HK-2 (cell line): ENCODE results near the gene MYRFL.
A peak's percentile ranks its signal among the peaks of the same experiment; 100 is the strongest.
"Not testable (repeated sequence)": the region's sequence is repeated elsewhere in the genome, so short reads cannot be mapped to it uniquely, and the experiment has no call there.

Experiments
- DNase-seq: peaks from one replicate; pipeline ENCODE4 v3.0.0-alpha.2; 2018; ENCODE audit not compliant: unreplicated experiment

Gene MYRFL

DNA sequence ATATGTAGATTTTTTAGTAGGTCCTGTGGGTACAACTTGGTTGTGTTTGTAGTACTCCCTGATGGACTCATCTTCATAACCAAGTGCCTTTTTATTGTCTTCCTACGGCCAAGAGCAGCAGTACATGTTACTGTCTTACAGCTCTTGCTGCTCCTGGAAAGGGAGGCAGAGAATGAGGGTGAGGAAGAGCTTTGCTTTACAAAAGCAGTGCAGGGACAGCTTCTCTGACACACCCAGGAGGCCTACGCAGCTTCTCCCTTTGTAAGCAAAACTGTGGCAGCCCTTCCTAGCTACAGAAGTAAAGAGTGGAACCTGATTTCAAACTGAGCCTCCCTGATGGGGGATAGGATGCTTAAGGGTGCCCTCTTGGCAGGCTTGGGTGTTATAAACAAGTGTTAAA is 18.6 kb downstream of the MYRFL start:
- no peak for DNase-seq

DNA sequence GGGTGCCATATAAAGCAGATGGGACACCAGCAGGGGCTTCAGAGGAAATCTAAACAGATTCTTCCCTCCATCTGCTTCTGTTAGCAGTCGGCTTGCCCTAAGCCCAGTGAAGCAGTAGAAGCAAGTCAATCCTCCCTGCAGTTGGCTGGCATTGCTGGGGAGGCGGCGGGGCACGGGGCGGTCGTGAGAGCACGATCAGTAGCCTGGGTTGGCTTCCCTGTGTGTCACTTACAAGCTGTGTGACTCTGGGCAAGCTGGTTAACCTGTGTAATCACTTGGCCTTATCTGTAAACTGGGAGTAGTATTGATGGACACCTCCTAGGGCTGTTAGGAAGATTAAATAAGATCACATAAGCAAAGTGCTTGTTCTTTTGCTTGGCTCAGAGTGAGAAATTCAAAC is 19.4 kb downstream of the MYRFL start:
- no peak for DNase-seq

DNA sequence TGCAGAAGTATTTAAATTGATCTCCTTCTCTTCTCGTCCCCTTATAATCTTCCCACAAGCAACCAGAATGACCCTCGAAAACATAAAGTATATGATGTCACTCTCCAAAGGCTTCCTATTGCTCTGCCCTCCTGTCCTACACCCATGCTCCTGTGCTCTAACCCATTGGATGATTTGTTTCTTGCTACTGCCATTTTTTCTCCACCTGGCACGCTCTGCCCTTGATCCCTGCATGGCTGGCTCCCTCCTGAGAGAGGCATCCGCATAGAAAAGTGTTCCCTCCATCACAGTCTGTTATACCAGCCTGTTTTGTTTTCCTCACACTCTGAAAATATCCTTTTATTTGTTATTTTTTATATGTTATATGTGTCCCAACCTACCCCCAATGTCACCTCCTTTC is 19.8 kb downstream of the MYRFL start:
- no peak for DNase-seq

DNA sequence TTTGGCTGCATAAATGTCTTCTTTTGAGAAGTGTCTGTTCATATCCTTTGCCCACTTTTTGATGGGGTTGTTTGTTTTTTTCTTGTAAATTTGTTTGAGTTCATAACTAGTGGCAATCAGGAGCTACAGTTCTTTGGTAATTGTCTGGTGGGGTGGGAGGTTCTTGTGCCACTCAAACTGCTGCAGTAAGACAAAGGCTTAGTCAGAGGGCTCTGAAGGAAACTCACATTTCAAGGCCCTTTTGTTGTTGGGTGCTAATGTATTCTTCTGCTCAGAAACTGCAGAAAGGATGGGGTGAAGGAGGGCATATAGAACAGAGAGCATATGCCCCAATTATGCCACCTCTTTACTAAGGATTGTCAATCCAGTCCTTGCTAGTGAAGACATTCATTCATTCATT is 21.9 kb downstream of the MYRFL start:
- DNase-seq, result no peak

DNA sequence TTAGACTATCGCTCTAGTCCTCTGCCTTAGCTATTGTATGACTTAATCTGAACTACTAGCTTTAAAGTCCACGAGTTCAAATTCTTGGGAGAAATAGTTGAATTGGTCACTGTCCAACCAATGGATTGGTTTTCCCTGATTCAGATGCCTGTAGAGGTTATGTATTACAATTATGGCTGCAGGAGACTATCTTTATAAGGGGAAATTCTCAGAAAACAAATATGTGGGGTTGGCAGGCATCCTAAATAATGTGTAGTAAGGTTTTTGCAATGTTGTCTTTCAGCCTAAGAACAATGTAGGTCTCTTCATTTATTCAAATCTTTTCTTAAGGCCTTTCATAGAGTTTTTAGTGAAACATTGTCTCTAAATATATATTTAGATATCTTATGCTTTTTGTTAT is 26.9 kb downstream of the MYRFL start:
- no peak for DNase-seq

DNA sequence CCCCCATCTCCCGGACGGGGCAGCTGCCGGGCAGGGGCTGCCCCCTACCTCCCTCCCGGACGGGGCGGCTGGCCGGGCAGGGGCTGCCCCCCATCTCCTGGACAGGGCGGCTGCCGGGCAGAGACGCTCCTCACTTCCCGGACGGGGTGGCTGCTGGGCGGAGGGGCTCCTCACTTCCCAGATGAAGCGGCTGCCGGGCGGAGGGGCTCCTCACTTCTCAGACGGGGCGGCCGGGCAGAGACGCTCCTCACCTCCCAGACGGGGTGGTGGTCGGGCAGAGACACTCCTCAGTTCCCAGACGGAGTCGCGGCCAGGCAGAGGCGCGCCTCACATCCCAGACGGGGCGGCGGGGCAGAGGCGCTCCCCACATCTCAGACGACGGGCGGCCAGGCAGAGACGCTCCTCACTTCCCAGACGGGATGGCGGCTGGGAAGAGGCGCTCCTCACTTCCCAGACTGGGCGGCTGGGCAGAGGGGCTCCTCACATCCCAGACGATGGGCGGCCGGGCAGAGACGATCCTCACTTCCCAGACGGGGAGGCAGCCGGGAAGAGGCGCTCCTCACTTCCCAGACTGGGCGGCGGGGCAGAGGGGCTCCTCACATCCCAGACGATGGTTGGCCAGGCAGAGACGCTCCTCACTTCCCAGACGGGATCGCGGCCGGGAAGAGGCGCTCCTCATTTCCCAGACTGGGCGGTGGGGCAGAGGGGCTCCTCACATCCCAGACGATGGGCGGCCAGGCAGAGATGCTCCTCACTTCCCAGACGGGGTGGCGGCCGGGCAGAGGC is 28.3 kb downstream of the MYRFL start:
- DNase-seq, result not testable (repeated sequence)

DNA sequence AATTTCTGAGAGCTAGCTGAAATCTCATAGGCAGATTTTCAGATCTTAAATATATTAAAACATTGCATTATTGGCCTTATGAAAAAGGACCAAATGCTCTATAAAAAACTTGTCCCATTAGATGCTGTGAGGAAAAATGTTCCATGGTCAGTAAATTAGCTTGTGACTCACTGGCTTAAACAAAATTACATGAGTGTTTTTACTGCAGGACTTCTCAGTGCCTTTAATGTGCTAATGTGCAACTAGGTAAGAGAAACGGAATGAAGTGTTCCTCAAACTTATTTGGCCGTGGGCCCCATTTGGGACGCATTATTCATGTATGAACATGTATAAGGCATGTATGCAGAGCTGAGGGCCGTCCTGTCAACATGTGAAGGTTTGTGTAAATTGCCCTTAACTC is 41.7 kb downstream of the MYRFL start:
- DNase-seq, result no peak

DNA sequence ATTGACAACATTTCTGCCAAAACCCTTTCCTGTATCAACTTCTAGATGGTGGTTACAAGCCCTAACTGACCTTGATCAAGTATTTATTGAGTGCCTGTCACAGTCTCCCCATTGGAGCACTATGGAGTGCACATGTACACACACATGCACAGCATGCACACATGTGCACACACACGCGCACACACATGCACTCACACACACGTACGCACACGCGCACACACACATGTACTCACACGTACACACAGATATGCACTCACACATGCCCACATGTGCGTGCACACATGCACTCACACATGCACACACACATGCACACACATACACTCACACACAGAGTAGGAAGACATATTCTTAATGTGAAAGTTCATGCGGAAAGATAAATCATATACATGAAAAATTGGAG is 43.7 kb downstream of the MYRFL start:
- no peak for DNase-seq

DNA sequence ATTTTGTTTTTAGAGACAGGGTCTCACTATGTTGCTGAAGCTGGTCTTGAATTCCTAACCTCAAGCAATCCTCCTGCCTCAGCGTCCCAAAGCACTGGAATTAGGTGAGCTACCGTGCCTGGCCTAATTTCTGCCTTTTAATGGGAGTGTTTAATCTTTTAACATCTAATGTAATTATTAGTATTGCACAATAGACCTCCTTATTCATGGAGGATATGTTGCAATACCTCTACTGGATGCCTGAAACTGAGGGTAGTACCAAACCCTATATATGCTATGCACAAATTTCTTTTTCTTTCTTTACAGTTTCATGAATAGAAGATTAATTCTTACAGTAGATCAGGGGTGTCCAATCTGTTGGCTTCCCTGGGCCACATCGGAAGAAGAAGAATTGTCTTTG is 47.8 kb downstream of the MYRFL start:
- DNase-seq, result no peak

DNA sequence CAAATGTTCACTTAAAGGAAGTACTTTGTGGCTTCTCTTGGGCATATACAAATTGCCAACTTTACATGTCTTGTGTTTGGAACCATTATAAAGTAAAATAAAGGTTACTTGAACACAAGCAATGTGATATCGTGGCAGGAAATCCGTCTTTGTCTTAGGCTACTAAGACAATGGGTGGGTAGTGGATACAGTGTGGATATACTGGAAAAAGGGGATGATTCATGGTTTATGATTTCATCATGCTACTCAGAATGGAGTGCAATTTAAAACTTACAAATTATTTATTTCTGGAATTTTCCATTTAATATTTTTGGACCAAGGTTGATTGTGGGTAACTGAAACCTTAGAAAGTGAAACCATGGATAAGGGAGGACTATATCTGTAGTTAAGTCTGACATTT is 48.4 kb downstream of the MYRFL start:
- no peak for DNase-seq

DNA sequence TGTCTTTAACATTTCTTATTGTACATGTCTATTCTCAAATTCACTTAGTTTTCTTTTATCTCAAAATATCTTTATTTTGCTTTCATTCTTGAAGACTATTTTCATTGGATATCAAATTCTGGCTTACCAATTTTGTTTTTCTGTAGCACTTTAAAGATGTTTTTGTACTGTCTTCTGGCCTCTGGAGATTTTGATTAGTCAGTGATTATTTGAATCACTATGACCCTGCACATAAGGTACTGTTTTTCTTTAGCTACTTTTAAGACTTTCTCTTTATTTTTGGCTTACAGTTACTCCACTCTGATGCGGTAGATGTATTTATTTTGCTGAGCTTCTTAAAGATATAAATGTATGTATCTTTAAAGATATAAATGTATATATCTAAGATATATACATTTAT is 49.6 kb downstream of the MYRFL start:
- DNase-seq, result no peak

DNA sequence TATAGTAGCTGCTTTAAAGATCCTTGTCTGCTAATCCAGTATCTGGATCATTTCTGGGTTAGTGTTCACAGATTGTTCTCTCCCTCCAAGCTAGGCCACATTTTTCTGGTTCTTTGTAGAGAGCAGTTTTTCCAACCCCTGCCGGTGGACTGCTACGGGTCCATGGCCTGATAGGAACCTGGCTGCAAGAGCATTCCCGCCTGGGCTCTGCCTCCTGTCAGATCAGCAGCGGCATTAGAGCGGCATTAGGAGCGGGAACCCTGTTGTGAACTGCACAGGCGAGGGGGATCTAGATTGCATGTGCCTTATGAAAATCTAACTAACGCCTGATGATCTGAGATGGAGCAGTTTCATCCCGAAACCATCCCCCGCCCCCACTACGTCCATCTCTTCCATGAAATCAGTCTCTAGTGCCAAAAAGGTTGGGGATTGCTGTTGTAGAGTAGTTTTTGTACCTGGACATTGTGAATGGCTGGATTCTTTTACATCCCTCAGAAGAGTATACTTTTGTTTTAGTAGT is 50.4 kb downstream of the MYRFL start:
- no peak for DNase-seq

DNA sequence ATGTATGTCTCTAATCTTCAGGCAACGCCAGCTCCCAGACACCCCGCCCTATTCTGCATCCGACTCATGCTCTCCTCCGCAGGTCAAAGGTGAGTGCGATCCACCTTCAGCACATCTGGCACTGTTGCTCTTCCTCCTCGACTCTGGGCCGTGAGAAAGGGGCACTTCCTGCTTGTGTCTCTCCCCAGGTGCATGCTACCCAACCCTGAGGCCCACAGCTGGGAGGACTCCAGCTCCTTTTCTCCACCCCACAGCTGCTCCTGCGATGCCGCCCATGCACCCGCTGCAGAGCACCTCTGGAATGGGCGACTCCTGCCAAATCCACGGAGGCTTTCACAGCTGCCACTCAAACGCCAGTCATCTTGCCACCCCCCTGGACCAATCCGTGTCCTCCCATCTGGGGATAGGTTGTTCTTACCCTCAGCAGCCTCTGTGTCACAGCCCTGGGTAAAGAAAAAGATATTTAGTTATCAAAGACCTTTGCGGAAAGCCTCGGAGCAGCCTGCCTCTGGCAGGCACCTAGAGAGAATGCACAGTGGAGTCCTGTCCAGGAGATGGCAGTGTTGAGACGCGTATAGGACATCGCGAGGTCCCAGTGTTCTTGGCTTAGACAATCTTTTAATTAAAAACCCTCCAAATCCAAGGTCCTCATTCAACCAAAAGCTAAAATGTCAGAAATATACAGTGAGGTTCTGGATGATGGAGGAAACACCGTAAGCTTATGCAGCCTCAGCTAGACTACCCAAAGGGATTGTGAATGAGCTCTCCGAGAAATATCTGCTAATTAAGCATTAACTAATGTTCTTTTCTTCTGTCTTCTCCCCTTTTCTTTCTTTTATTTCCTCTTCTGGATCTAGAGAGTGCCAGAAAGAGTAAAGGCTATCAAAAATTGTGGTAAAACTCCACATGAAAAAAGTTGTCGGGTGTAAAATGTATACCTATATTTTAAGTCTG is 54.3 kb downstream of the MYRFL start:
- peak; percentile 52 for DNase-seq

DNA sequence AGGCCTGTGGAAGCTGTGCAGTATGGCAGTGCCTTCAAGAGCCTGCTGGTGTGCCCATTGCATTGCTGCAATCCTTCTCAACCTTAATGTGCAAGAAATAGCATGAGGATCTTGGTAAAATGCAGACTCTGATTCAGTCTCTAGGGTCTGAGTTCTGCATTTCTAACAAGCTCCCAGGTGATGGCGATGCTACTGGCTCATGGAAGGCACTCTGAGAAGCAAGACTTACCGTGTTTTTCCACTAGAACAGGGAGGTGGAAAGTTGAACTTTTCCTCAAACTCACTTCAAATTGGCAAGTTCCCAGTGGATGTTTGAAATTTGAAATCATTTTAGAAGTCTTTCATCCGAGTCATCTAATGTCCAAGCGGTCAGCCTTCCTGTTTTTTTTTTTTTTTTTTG is 55.5 kb downstream of the MYRFL start:
- no peak for DNase-seq

DNA sequence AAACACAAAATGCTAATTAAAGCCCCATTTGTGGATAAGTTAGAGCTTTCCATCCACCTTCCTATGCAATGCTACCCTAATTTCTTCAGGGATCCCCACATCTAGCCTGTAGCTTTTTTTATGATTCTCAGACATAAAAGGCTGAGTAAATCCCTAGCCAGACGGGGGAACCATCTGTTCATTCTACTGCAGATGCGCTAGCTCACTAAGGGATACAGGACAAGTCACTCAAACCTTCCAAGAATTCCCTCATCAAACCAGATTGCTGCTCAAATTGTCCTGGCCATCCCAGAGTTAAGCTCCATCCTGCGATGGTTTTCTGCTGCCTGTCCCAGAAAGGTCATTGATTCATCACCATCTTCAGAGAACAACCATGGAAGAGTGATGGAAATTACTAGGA is 56.7 kb downstream of the MYRFL start:
- DNase-seq, result no peak

DNA sequence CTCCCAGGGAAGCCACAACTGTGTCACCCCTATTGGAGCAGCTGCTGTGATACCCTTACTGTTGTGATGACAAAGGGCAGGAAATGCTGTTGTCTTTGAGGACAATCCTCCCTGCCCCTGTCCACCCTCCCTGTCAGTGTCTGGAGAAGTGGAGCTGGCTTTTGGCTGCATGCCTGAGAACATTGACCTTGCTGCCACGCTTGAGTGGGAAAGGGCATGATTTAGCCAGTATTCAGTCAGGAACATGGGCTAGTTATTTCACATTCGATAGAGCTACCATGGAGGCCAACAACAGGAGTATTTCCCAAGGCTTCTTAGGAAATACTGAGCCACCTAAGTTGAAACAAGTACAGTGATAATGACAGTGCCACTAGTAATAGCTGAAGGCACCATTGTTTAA is 59.4 kb downstream of the MYRFL start:
- DNase-seq, result peak; percentile 17

DNA sequence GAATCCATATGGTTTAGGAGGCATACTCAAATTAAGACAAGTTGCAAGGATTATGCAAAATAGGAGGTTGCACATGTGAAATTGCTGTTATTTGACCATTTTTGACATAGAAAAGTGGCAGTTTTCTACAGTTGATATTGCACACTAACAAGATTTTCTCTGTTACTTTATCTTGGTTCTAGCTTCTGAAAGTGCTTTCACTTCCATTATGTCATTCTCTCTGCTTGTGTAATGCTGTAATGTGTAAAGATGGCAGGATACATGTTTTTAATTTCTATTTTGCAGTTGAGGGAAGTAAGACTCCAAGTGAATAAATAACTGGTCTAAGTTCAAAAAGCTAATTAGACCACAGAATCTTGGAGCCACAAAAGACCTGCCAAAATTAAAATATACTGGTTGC is 60.6 kb downstream of the MYRFL start:
- DNase-seq, result no peak

DNA sequence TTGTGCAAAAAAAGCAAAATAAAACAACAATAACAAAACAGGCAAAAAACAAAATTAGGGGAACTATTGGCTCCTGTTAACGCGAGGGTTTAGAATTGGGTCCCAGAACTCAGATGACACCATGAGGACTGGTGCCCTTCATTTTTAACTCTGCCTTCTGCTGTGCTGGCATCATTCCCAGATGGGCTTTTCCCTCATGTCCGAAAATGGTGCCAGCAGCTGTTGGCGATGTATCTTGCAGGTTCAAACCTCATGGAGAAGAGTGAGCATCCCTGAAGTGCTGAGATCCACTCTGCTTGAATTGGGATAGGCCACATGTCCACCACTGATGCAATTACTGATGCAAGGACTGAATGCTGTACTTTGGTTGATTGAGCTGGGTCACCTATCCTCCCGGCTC is 61.1 kb downstream of the MYRFL start:
- DNase-seq, result no peak

DNA sequence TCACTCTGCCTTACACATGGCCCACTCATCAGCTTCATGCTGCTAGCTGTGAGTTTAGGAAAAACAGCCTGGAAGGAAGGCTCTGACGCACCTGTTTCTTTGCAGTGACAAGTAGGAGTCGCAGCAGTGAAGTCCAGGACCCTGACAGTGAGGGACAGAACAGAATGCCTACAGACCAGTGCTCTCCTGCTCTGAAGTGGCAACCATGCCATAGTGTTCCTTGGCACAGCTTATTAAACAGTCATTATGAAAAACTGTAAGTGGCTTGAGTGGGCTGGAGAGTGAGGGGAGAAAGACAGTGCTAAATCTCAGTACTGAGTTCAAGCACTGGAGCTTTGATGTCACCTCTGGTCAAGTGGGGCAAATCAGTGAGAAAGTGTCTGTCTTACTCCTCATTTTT is 61.7 kb downstream of the MYRFL start:
- no peak for DNase-seq

DNA sequence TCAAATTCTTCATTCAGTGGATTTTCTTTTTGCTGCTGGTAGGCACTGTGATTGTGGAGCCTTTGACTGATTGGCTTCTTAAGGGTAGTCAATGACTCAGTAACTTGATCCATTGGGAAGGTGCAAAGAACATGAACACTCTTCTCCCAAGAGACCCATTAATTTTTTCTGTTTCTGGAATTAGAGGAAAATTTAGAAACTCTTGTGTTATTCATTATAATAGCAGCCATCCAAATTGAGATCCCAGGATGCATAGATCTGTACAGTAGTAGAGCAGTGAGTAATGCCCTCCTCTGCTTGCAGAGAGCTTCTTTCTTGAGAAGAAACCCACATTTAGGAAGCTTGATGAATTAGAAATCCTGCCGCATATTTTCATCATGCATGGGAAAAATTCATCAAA is 63.9 kb downstream of the MYRFL start:
- no peak for DNase-seq

DNA sequence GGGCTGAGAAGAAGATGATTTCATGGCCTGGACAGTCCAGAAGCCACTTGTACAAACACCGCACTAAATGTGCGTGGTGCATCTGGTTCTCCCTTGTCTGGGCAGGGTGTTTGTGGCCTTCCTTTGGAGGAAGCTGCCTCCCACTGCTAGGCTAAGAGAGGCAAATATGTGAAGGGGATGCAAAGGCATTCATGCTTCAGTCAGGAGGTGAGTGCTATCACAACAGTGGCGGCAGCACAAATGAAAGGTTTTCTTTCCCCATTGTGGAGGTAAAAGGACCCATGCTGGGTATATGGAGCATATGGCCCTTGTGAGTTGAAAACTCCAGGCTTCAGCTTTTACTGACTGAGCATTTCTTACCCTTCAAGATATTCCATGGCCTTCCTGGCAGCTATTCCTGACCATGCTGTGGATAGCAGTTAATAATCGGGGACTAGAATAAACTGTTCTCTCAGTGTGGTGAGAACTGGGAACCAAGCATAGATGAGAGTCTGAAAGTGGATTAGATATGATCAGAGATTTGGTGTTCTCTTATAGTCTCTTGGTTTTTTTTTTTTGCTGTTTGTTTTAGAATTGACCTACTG is 69.9 kb downstream of the MYRFL start:
- no peak for DNase-seq

DNA sequence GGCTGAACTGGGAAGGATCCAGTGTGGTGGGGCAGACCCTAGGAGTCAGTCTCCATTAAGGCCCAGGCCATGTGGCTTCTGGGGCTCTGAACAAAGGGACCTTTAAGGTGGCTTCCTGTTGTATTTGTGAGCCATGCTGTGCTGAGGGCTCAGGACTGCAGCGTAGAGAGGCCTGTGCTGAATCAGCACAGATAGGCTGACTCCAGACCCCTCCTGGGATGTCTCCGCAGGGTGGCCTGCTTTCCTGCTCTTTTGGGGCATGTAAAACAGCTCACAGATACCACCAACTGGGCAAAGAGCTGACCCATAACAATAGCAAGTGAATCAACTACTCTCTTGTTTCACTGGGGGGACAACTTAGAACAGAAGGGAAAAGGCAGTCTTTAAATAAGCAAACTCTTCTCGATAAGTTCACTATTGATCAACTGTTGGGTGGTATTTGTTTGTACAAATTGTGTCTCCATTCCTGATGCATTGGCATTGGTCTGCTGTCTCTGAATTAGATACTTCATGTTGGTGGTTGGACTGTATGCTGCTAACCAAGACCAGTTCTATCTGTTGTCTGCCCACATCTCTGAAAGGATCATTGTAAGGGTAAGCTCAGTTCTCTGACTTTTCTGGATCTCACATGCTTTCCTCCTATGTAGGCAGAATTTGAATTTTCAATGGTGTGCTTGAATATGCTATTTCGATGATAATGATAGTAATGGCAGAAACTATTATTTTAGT is 71.8 kb downstream of the MYRFL start:
- no peak for DNase-seq
